Retinal pigment epithelial cell (primary cell): Measurements from ENCODE around the gene AOPEP.

Experiments
- DNase-seq: peaks from one replicate; pipeline ENCODE4 v3.0.0-alpha.2; 2010; ENCODE audit warnings: low read depth
- H3K4me3 ChIP-seq: 2 replicates; pipeline ENCODE4 v1.5.1; 2011; ENCODE audit warnings: mild to moderate bottlenecking, low read length, control low read depth, moderate library complexity
- CTCF ChIP-seq: conservative IDR thresholded peaks from 2 replicates; pipeline ENCODE4 v1.5.1; 2011; ENCODE audit warnings: low read depth, low read length, control low read depth, inconsistent platforms

AOPEP gene

GRCh38 chr9:95058795-95059386 is 332.4 kb downstream of the AOPEP start:
- DNase-seq: no peak
- no peak for TF ChIP-seq CTCF
- H3K4me3 ChIP-seq: no peak overlapping the region

GRCh38 chr9:95060234-95060633 is 333.7 kb downstream of the AOPEP start:
- no peak for DNase-seq
- TF ChIP-seq CTCF: no peak
- H3K4me3 ChIP-seq: no peak overlapping the region

- no peak for TF ChIP-seq CTCF
- no peak for DNase-seq
- H3K4me3 ChIP-seq: no peak overlapping the region
These were observed 334.4 kb downstream of the AOPEP start for GRCh38 chr9:95060916-95061315.

- no peak overlapping the region for H3K4me3 ChIP-seq
- no peak for DNase-seq
- no peak for TF ChIP-seq CTCF
These were observed 335.6 kb downstream of the AOPEP start for GRCh38 chr9:95061916-95062595.

- no peak overlapping the region for H3K4me3 ChIP-seq
- DNase-seq: no peak
- no peak for TF ChIP-seq CTCF
These were observed 336.1 kb downstream of the AOPEP start for GRCh38 chr9:95062596-95063065.

- TF ChIP-seq CTCF: no peak
- no peak for DNase-seq
- H3K4me3 ChIP-seq: no peak overlapping the region
These were observed 336.8 kb downstream of the AOPEP start for GRCh38 chr9:95063300-95063699.

- H3K4me3 ChIP-seq: no peak overlapping the region
- DNase-seq: no peak
- TF ChIP-seq CTCF: no peak
These were observed 338.7 kb downstream of the AOPEP start for GRCh38 chr9:95065224-95065623.
